Measurements from ENCODE around the gene P4HTM. TPM values are rescaled to one million over a fixed set of nuclear protein-coding genes. Genes with fewer than 3 reads are reported as not detected.
A peak's percentile ranks its signal among the peaks of the same experiment; 100 is the strongest.

Gene P4HTM
- total and polyA plus RNA-seq, 2 donors (not counting 1 experiment from before 2014, with no cell fraction given) = 48.5 to 70.6 TPM

DNA sequence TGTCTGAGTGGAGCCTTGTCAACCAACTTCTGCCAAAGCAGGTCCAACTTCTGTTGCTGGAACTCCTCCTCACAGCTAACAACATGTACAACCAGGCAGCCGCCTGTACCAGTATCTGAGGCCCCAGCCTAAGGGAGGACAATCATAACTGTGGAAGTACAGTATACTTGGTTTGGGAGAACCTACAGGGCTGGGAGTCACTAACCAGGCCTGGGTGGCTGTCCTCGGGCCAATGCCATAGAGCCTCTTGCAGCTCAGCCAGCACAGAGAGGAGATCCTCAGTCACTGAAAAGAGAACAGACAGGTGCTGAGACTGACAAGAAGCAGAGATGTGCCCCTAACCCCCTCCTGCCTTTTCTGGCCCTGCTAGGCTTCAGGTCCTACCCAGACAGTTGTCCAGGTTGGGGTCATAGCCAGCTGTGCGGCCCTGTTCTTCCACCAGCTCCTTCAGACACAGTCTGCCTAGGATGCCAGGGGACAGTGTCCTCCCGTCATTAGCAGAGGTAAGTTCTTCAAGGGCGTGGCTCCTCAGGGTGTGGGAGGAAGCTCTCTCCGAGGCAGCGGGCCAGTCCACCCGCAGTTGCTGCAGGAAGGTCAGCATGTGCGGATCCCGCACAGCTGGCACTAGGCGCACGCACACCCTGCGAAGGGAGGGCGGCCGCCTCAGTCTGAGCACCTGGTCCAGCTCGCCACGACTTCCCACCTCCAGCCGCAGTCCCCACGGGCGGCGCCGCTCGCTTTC lies 27.4 kb downstream of the P4HTM start:
- peak overlapping the region; percentile 82 for H3K9ac ChIP-seq (ENCODE audit: low read length)
- ATAC-seq (ENCODE audit: low read depth) = no peak
- H3K27me3 Mint-ChIP-seq = no peaks in the 10 kb centered on the region
- intact Hi-C loops (cut with micrococcal nuclease) = no loop called here
- peaks cover 24 to 34% of the 10 kb centered on the region in 2 donors for H3K4me1 ChIP-seq (ENCODE audit: control insufficient read depth in 2 of 2, insufficient read depth in 2 of 2, low read length in 2 of 2)
- ChIA-PET CTCF (interaction anchor here (1.2 to 2.2 kb wide), 6 partner anchors 8 to 31 kb away, joined by 4 to 13 read pairs (median 6); partner anchors contain the start of genes IMPDH2, P4HTM and WDR6), POLR2A (interaction anchor here (0.6 to 6.4 kb wide), 7 partner anchors 8 to 1072 kb away, joined by 3 to 116 read pairs (median 4); partner anchors contain the start of genes QRICH1, RBM5, USP19 and WDR6)
- peaks cover 34% of the 10 kb centered on the region for H4K20me1 ChIP-seq (ENCODE audit: control insufficient read depth, insufficient read depth, low read length, poor library complexity, severe bottlenecking)
- H3K9me3 Mint-ChIP-seq (ENCODE audit: insufficient read depth) = no peaks in the 10 kb centered on the region
- H3K4me3 ChIP-seq (ENCODE audit: control extremely low read depth in 1 of 5, extremely low read depth in 1 of 5, insufficient read depth in 1 of 5, low read depth in 2 of 5, low read length in 4 of 5) = peak overlapping the region; percentile 70 to 89 (median 82)
- DNase-seq = peak; percentile 37
- peak overlapping the region; percentile 87 for H2AFZ ChIP-seq (ENCODE audit: insufficient read depth, low read depth, low read length, poor library complexity, severe bottlenecking)
- no peak for TF ChIP-seq EZH2 (IDR thresholded peaks at IDR 0.05; ENCODE audit: borderline replicate concordance, insufficient read depth, low read depth, low read length, poor library complexity, severe bottlenecking)
- TF ChIP-seq, protein P1, sequence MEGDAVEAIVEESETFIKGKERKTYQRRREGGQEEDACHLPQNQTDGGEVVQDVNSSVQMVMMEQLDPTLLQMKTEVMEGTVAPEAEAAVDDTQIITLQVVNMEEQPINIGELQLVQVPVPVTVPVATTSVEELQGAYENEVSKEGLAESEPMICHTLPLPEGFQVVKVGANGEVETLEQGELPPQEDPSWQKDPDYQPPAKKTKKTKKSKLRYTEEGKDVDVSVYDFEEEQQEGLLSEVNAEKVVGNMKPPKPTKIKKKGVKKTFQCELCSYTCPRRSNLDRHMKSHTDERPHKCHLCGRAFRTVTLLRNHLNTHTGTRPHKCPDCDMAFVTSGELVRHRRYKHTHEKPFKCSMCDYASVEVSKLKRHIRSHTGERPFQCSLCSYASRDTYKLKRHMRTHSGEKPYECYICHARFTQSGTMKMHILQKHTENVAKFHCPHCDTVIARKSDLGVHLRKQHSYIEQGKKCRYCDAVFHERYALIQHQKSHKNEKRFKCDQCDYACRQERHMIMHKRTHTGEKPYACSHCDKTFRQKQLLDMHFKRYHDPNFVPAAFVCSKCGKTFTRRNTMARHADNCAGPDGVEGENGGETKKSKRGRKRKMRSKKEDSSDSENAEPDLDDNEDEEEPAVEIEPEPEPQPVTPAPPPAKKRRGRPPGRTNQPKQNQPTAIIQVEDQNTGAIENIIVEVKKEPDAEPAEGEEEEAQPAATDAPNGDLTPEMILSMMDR (IDR thresholded peaks at IDR 0.05) = no peak
- 9% methylated on average over 22 of the region's 23 CpGs for WGBS (ENCODE audit: insufficient coverage)
- H3K79me2 ChIP-seq (ENCODE audit: control insufficient read depth, insufficient read depth, low read length) = peaks cover 38% of the 10 kb centered on the region
- H3K4me1 Mint-ChIP-seq = peaks cover 44% of the 10 kb centered on the region
- no peaks in the 10 kb centered on the region for H3K27me3 ChIP-seq (replicated peaks in 1 of 4; ENCODE audit: control extremely low read depth in 1 of 4, control insufficient read depth in 3 of 4, insufficient read depth in 4 of 4, low read length in 3 of 4)
- no peaks in the 10 kb centered on the region for H3K9me3 ChIP-seq (ENCODE audit: control extremely low read depth in 1 of 3, control insufficient read depth in 2 of 3, insufficient read depth in 1 of 3, low read length in 2 of 3)
- peak overlapping the region; percentile 93 for H3K4me3 Mint-ChIP-seq
- H3K27ac Mint-ChIP-seq = peak overlapping the region; percentile 77
- H3K36me3 ChIP-seq (replicated peaks in 1 of 2; ENCODE audit: control extremely low read depth in 1 of 2, control insufficient read depth in 1 of 2, extremely low read depth in 1 of 2, insufficient read depth in 2 of 2, low read length in 1 of 2) = peaks cover 1 to 32% of the 10 kb centered on the region in 2 experiments
- H3K27ac ChIP-seq (ENCODE audit: low read length in 2 of 2) = peak overlapping the region; percentile 27 to 73
- peak overlapping the region; percentile 91 for H3K4me2 ChIP-seq (replicated peaks; ENCODE audit: low read depth, low read length, poor library complexity, severe bottlenecking)

All from B cell (primary cell).